Astrocyte (in vitro differentiated cells and primary cell): ENCODE results near the gene AKAP8L. TPM values are rescaled to one million over a fixed set of nuclear protein-coding genes. Genes with fewer than 3 reads are reported as not detected.

ENCODE experiments used
- DNase-seq: peaks from one replicate; pipeline ENCODE4 v3.0.0-alpha.2; 2010; ENCODE audit warnings: low read depth
- FAIRE-seq: peaks from 2 replicates; lab custom pipeline; 2011; peaks lifted over from hg19 to GRCh38; lab: Jason Lieb, UNC
- H2AFZ ChIP-seq: 2 replicates; pipeline ENCODE4 v1.6.0; 2012; ENCODE audit warnings: low read depth, low read length, inconsistent platforms
- H3K27ac ChIP-seq: 2 replicates; pipeline ENCODE4 v1.5.1; 2011; ENCODE audit warnings: low read depth, low read length, inconsistent platforms
- H3K27me3 ChIP-seq: 2 replicates; pipeline ENCODE4 v1.6.0; 2011; ENCODE audit warnings: low read length, inconsistent platforms; ENCODE audit not compliant: insufficient read depth
- H3K36me3 ChIP-seq: 2 replicates; pipeline ENCODE4 v1.5.1; 2011; ENCODE audit warnings: low read length, inconsistent platforms; ENCODE audit not compliant: insufficient read depth
- H3K4me1 ChIP-seq: 2 replicates; pipeline ENCODE4 v1.5.1; 2011; ENCODE audit warnings: low read length, inconsistent platforms; ENCODE audit not compliant: insufficient read depth
- H3K4me2 ChIP-seq: 2 replicates; pipeline ENCODE4 v1.6.0; 2012; ENCODE audit warnings: low read length, inconsistent platforms
- H3K4me3 ChIP-seq: 2 replicates; pipeline ENCODE4 v1.5.1; 2011; ENCODE audit warnings: low read depth, mild to moderate bottlenecking, low read length, inconsistent platforms; ENCODE audit not compliant: insufficient read depth
- H3K79me2 ChIP-seq: 2 replicates; pipeline ENCODE4 v1.6.0; 2012; ENCODE audit warnings: mild to moderate bottlenecking, low read length, inconsistent platforms; ENCODE audit not compliant: insufficient read depth
- H3K9ac ChIP-seq: 2 replicates; pipeline ENCODE4 v1.6.0; 2012; ENCODE audit warnings: mild to moderate bottlenecking, low read length, inconsistent platforms
- H3K9me3 ChIP-seq: 2 replicates; pipeline ENCODE4 v1.5.1; 2012; ENCODE audit warnings: low read depth, mild to moderate bottlenecking, low read length, inconsistent platforms; ENCODE audit not compliant: insufficient read depth
- H4K20me1 ChIP-seq: 2 replicates; pipeline ENCODE4 v1.6.0; 2012; ENCODE audit warnings: low read length, inconsistent platforms; ENCODE audit not compliant: insufficient read depth
- H3K27ac Mint-ChIP-seq: one replicate; pipeline ENCODE4 v1.8.0; 2021; ENCODE audit warnings: mild to moderate bottlenecking, mixed read lengths; ENCODE audit not compliant: unreplicated experiment
- H3K27me3 Mint-ChIP-seq: one replicate; pipeline ENCODE4 v1.8.0; 2021; ENCODE audit warnings: low read depth, mixed read lengths; ENCODE audit not compliant: unreplicated experiment
- H3K36me3 Mint-ChIP-seq: one replicate; pipeline ENCODE4 v1.8.0; 2021; ENCODE audit warnings: low read depth, mixed read lengths; ENCODE audit not compliant: unreplicated experiment
- H3K4me1 Mint-ChIP-seq: one replicate; pipeline ENCODE4 v1.8.0; 2021; ENCODE audit warnings: low read depth, mixed read lengths; ENCODE audit not compliant: unreplicated experiment
- H3K4me3 Mint-ChIP-seq: one replicate; pipeline ENCODE4 v1.8.0; 2021; ENCODE audit warnings: mild to moderate bottlenecking, moderate library complexity, mixed read lengths; ENCODE audit not compliant: unreplicated experiment
- H3K9me3 Mint-ChIP-seq: one replicate; pipeline ENCODE4 v1.8.0; 2021; ENCODE audit warnings: mild to moderate bottlenecking, mixed read lengths; ENCODE audit not compliant: unreplicated experiment
- EZH2 ChIP-seq: IDR thresholded peaks from 2 replicates; pipeline ENCODE4 v1.6.1; 2012; ENCODE audit warnings: mild to moderate bottlenecking, low read length, inconsistent platforms; ENCODE audit not compliant: insufficient read depth
- total RNA-seq: library from RNA; stranded (reverse); gene quantifications from 2 replicates; pipeline ENCODE4 v1.2.1, GENCODE V29; 2021
- TF ChIP-seq, protein P1 (sequence below): IDR thresholded peaks from 2 replicates; pipeline ENCODE4 v1.5.1; 2011; ENCODE audit warnings: low read depth, mild to moderate bottlenecking, inconsistent platforms, low read length, moderate library complexity; ENCODE audit not compliant: insufficient read depth

The AKAP8L gene
- total RNA-seq, 1 donor from 2014 or later = 101 TPM

DNA sequence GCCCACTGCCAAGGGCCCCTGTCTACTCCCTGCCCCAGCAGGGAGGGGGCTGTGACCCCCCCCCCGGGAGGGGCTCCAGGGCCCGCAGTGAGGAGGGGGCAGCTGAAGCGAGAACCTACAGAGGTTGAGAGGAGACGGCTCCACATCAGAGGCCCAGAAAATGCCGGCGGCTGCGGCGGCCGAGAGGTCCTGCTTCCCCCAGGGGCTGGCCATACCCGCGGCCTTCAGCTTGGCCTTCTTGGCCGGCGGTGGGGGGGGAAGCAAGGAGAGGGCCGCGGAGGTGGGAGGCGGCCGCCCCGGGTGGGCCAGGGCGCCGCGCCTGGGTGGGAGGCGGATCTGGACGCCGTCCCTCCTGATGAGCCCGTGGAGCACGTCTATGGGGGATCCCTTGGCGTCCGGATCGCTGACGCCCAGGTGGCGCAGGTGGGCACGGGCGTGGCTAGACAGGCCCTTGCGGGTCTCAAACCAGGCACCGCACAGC is 9.2 kb upstream of the AKAP8L start:
- H3K36me3 Mint-ChIP-seq = peaks cover 21% of the 10 kb centered on the region
- H3K9me3 Mint-ChIP-seq = peaks cover 2% of the 10 kb centered on the region
- no peak overlapping the region for H2AFZ ChIP-seq
- H3K79me2 ChIP-seq = peaks cover 55% of the 10 kb centered on the region
- peaks cover 56% of the 10 kb centered on the region for H4K20me1 ChIP-seq
- H3K9me3 ChIP-seq = peaks cover 4% of the 10 kb centered on the region
- TF ChIP-seq, protein P1, sequence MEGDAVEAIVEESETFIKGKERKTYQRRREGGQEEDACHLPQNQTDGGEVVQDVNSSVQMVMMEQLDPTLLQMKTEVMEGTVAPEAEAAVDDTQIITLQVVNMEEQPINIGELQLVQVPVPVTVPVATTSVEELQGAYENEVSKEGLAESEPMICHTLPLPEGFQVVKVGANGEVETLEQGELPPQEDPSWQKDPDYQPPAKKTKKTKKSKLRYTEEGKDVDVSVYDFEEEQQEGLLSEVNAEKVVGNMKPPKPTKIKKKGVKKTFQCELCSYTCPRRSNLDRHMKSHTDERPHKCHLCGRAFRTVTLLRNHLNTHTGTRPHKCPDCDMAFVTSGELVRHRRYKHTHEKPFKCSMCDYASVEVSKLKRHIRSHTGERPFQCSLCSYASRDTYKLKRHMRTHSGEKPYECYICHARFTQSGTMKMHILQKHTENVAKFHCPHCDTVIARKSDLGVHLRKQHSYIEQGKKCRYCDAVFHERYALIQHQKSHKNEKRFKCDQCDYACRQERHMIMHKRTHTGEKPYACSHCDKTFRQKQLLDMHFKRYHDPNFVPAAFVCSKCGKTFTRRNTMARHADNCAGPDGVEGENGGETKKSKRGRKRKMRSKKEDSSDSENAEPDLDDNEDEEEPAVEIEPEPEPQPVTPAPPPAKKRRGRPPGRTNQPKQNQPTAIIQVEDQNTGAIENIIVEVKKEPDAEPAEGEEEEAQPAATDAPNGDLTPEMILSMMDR = no peak
- no peak for TF ChIP-seq EZH2
- H3K27ac ChIP-seq = no peak overlapping the region
- peaks cover 16% of the 10 kb centered on the region for H3K36me3 ChIP-seq
- H3K4me3 ChIP-seq = no peak overlapping the region
- no peaks in the 10 kb centered on the region for H3K27me3 ChIP-seq
- no peaks in the 10 kb centered on the region for H3K27me3 Mint-ChIP-seq
- no peak overlapping the region for H3K9ac ChIP-seq
- H3K4me1 Mint-ChIP-seq = peaks cover 11% of the 10 kb centered on the region
- H3K4me1 ChIP-seq = peaks cover 13% of the 10 kb centered on the region
- no peak overlapping the region for H3K4me2 ChIP-seq
- no peak overlapping the region for H3K27ac Mint-ChIP-seq
- DNase-seq = no peak
- H3K4me3 Mint-ChIP-seq = no peak overlapping the region
- FAIRE-seq = no peak

DNA sequence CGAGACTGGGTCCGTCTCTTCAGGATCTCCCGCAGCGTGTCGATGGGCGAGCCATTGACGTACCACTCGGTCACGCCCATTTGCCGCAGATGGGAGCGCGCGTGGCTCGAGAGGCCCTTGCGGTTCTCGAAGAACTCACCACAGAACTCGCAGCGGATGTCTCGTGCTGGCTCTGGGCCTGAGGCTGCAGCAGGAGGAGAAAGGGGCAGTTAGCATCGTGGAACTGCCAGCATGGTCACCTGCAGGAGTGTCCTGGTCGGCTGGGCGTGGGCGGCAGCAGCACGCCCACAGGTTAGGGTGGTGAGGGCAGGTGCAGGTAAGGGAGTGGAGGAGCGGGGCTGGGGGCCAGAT is 8.5 kb upstream of the AKAP8L start:
- Histone ChIP-seq H3K27ac (no peak overlapping the region), H3K36me3 (peaks cover 19% of the 10 kb centered on the region), H3K9me3 (peaks cover 5% of the 10 kb centered on the region), H2AFZ (no peak overlapping the region), H3K79me2 (peaks cover 51% of the 10 kb centered on the region), H3K9ac (no peak overlapping the region), H3K4me1 (peaks cover 13% of the 10 kb centered on the region), H4K20me1 (peaks cover 56% of the 10 kb centered on the region), H3K27me3 (no peaks in the 10 kb centered on the region), H3K4me3 (no peak overlapping the region), H3K4me2 (no peak overlapping the region)
- DNase-seq = no peak
- TF ChIP-seq EZH2 = no peak
- TF ChIP-seq, protein P1 = no peak
- Mint-ChIP-seq H3K27ac (no peak overlapping the region), H3K36me3 (peaks cover 25% of the 10 kb centered on the region), H3K4me3 (no peak overlapping the region), H3K4me1 (peaks cover 11% of the 10 kb centered on the region), H3K9me3 (peaks cover 2% of the 10 kb centered on the region), H3K27me3 (no peaks in the 10 kb centered on the region)
- FAIRE-seq = no peak

DNA sequence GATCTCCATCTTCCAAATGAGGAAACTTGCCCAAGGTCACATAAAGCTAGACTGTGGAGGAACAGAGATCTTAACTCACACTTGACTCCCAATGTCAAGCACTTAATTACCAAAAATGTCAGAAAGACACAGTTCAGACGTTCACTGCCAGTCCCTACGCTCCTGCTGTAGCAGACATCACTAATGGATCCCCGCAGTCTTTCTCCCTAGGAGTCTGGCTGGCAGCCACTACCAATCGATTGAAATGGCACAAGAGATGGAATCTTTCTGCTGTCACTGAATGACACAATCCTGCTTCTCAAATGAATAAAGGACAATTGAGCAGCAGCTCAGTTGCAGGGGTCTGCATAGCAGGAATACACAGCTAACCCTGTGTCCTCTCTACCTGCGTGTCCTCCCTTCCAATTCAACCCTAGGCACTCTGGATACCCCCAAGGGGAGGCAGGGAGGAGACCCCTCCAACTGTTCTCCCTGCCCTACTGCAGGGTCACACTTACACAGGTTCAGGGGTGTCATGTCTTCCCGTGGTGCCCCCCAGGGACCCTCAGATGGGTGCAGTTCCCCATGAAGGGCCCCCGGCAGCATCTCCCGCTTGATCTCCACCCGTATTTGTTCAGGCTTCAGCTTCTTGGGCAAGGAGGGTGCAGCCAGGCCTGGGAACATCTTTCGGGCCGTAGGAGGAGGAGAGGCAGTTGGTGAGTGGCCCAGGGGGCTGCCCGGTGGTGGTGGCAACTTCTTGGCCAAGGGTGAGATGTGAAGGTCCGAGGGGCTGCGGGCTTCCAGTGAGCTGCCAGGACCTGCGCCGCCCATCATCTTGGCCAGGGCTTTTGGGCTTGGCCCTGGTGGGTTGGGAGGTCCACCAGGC is 7.9 kb upstream of the AKAP8L start:
- H3K4me3 Mint-ChIP-seq = no peak overlapping the region
- no peak overlapping the region for H2AFZ ChIP-seq
- peaks cover 5% of the 10 kb centered on the region for H3K9me3 ChIP-seq
- TF ChIP-seq, protein P1 = no peak
- TF ChIP-seq EZH2 = no peak
- H3K36me3 ChIP-seq = peaks cover 20% of the 10 kb centered on the region
- H3K27me3 ChIP-seq = no peaks in the 10 kb centered on the region
- H3K79me2 ChIP-seq = peaks cover 46% of the 10 kb centered on the region
- peaks cover 11% of the 10 kb centered on the region for H3K4me1 Mint-ChIP-seq
- peaks cover 27% of the 10 kb centered on the region for H3K36me3 Mint-ChIP-seq
- FAIRE-seq = no peak
- peaks cover 2% of the 10 kb centered on the region for H3K9me3 Mint-ChIP-seq
- peaks cover 55% of the 10 kb centered on the region for H4K20me1 ChIP-seq
- no peak overlapping the region for H3K27ac ChIP-seq
- H3K9ac ChIP-seq = no peak overlapping the region
- no peaks in the 10 kb centered on the region for H3K27me3 Mint-ChIP-seq
- no peak overlapping the region for H3K27ac Mint-ChIP-seq
- no peak for DNase-seq
- no peak overlapping the region for H3K4me3 ChIP-seq
- peaks cover 12% of the 10 kb centered on the region for H3K4me1 ChIP-seq
- H3K4me2 ChIP-seq = no peak overlapping the region
